Activated CD4-positive, alpha-beta T cell treated with anti-CD3 and anti-CD28 coated beads for 36 hours (primary cell): ENCODE results near the gene FAM234A. TPM values are rescaled to one million over a fixed set of nuclear protein-coding genes. Genes with fewer than 3 reads are reported as not detected.

Experiments
- ATAC-seq: fragments of 200-7000 bp; cut with Tn5 transposase; one replicate; pipeline ENCODE4 v1.10.0; 2021; ENCODE audit warnings: mild to moderate bottlenecking, moderate library complexity
- CTCF ChIA-PET: fragments of 350-600 bp; sonication (Branson Sonifier 250); formaldehyde crosslinking; loops from one replicate; lab custom pipeline; 2021; ENCODE audit warnings: antibody characterized with exemption; lab: Charles Lee
- POLR2A ChIA-PET: fragments of 350-600 bp; sonication (Branson Sonifier 250); formaldehyde crosslinking; loops from one replicate; lab custom pipeline; 2021; ENCODE audit warnings: antibody characterized with exemption, inconsistent platforms; lab: Charles Lee
- DNase-seq: peaks from one replicate; pipeline ENCODE4 v3.0.0-alpha.2; 2020
- H3K27ac Mint-ChIP-seq: one replicate; pipeline ENCODE4 v1.8.0; 2021; ENCODE audit warnings: mixed read lengths
- H3K27me3 Mint-ChIP-seq: one replicate; pipeline ENCODE4 v1.8.0; 2021; ENCODE audit warnings: mixed read lengths
- H3K36me3 Mint-ChIP-seq: one replicate; pipeline ENCODE4 v1.8.0; 2021; ENCODE audit warnings: low read depth, mixed read lengths
- H3K4me1 Mint-ChIP-seq: one replicate; pipeline ENCODE4 v1.8.0; 2021; ENCODE audit warnings: mixed read lengths
- H3K4me3 Mint-ChIP-seq: one replicate; pipeline ENCODE4 v1.8.0; 2021; ENCODE audit warnings: mild to moderate bottlenecking, moderate library complexity, mixed read lengths
- H3K9me3 Mint-ChIP-seq: one replicate; pipeline ENCODE4 v1.8.0; 2021; ENCODE audit warnings: low read depth, mixed read lengths
- intact Hi-C, 2 experiments: fragments of 100-400 bp; cut with DNase I in 1 of 2; cut with micrococcal nuclease in 1 of 2; formaldehyde crosslinking; loops; one replicate each; pipeline versions ENCODE4 v1.14.2 to v1.15.1; 2022 to 2024; cut with DNase I, micrococcal nuclease
- total RNA-seq, 2 experiments: library from RNA; stranded (reverse); gene quantifications; one replicate each; pipeline ENCODE4 v1.2.3, GENCODE V29; 2021

The FAM234A gene
- total RNA-seq, 2 experiments from 2014 or later, result 11.3 to 15.2 TPM

DNA sequence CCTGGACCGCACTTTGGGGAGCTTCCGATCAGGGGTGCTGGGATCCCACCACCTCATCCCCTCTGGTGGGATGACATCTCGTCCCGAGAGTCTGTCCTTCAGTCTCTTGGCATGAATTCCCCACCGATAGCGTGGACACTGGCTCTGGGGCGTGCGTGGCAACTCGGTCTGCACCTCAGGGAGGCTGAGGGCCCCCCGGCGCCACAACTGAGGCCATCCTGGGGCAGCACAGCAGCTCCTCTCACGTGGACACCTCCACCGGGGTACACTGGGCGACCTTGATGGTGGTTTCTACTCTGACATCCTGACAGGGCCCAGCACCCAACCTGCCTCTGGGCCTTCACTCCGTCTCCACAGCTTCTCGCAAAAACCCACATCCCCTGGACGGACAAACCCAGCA is 56.9 kb downstream of the FAM234A start:
- Mint-ChIP-seq H3K27me3 (no peaks in the 10 kb centered on the region), H3K36me3 (peaks cover 27% of the 10 kb centered on the region), H3K4me3 (no peak overlapping the region), H3K4me1 (no peaks in the 10 kb centered on the region), H3K27ac (no peak overlapping the region), H3K9me3 (no peaks in the 10 kb centered on the region)
- ChIA-PET POLR2A (no interaction called here), CTCF (interaction anchor here (0.7 kb wide), 1 partner anchor 485 kb away, joined by 3 read pairs; no protein-coding TSS in a partner anchor)
- no peak for DNase-seq
- intact Hi-C loops, result no loop called here
- no peak for ATAC-seq

DNA sequence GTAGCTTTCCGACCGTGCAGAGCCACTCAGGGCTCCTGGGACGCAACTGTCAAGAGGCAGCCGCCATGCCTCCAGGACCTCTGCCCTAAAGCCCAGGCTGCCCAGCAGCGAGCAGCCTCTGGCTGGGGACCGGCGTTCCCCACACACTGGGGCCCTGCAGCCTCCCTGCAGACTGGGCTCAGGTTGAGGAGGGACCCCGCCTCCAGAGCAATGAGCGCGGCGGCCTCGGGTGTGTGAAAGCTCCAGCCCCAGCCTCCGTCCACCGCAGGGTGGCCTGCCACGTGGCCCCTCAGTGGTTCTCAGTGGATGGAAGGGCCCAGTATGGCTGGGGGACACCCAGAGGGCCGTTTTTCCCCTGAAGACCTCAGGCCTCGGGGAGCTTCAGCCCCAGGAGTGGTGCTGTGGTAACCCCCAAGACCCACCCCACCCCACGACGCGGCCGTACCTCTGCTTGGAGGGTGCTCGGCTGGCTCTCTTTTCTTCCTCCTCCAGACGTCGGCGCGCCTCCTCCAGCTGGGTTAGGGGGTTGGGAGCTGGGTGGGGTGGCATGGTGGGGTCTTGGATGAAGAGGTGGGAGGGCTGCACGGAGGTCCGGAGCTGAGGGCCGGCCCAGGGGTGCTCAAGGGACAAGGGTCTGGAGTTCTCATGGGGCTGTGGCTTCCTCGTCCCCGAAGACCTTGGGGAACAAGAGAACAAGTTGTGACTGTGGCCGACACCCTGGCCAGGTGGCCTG is 58.6 kb downstream of the FAM234A start:
- ChIA-PET CTCF (no interaction called here), POLR2A (no interaction called here)
- H3K9me3 Mint-ChIP-seq, result no peaks in the 10 kb centered on the region
- H3K4me1 Mint-ChIP-seq, result no peaks in the 10 kb centered on the region
- H3K36me3 Mint-ChIP-seq, result peaks cover 18% of the 10 kb centered on the region
- H3K4me3 Mint-ChIP-seq, result no peak overlapping the region
- ATAC-seq, result no peak
- no peaks in the 10 kb centered on the region for H3K27me3 Mint-ChIP-seq
- intact Hi-C loops, result no loop called here
- no peak overlapping the region for H3K27ac Mint-ChIP-seq
- no peak for DNase-seq

DNA sequence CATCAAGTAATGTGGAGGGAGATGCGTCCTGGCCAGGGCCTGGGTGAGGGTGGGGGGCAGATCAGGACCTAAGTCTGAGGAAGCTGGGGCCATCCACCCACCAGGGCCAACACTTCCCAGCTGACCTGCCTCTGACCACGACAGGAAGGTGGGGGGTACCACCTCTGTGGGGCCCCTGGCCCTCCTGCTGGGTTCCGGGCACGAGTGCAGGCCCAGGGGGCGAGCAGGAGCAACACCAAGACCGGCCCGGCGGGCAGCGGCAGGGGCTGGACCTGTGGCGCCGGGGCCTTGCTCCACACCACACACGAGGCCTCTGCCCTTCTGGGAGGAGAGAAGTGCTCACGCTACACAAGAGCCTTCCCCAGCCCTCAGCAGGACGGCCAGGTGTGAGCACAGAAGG is 61.7 kb downstream of the FAM234A start:
- CTCF ChIA-PET, result no interaction called here
- intact Hi-C loops, result no loop called here
- H3K36me3 Mint-ChIP-seq, result peaks cover 13% of the 10 kb centered on the region
- DNase-seq, result no peak
- POLR2A ChIA-PET, result no interaction called here
- H3K4me1 Mint-ChIP-seq, result no peaks in the 10 kb centered on the region
- H3K27ac Mint-ChIP-seq, result no peak overlapping the region
- ATAC-seq, result no peak
- H3K27me3 Mint-ChIP-seq, result no peaks in the 10 kb centered on the region
- no peak overlapping the region for H3K4me3 Mint-ChIP-seq
- H3K9me3 Mint-ChIP-seq, result no peaks in the 10 kb centered on the region

DNA sequence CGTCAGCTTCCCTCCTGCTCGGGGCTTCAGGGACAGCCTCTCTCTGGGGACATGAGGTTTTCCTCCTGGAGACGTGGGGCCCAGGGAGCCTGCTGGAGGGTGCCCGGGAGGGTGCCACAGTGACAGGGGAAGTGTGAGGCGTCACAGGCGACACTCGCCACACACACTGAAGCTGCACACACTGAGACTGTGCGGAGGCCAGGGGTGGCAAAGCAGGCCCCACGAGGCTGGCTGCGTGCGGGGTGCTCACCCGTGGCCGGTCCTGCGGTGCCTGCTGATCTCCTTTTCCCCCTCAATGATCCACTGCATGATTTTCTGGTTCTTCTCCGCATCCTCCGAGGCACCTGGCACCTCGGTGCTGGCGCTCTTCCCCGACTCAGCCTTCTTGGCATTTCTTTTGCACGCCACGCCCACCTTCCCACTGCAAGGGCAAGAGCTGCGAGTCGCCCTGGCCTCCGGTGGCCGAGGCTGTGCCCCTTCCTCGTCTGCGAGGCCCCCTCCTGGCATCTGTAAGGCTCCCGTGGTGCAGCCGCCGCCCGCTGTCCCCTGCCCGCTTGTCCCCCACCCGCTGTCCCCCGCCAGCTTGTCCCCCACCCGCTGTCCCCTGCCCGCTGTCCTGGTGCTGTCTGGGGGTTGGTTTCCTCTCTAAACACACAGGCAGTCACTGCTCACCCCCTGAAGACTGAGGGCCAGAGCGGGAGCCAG is 62.3 kb downstream of the FAM234A start:
- Mint-ChIP-seq H3K36me3 (peaks cover 8% of the 10 kb centered on the region), H3K27me3 (no peaks in the 10 kb centered on the region), H3K4me3 (no peak overlapping the region), H3K9me3 (no peaks in the 10 kb centered on the region), H3K27ac (no peak overlapping the region), H3K4me1 (no peaks in the 10 kb centered on the region)
- intact Hi-C loops, result no loop called here
- DNase-seq (no peak), ATAC-seq (no peak)
- ChIA-PET CTCF (no interaction called here), POLR2A (no interaction called here)

DNA sequence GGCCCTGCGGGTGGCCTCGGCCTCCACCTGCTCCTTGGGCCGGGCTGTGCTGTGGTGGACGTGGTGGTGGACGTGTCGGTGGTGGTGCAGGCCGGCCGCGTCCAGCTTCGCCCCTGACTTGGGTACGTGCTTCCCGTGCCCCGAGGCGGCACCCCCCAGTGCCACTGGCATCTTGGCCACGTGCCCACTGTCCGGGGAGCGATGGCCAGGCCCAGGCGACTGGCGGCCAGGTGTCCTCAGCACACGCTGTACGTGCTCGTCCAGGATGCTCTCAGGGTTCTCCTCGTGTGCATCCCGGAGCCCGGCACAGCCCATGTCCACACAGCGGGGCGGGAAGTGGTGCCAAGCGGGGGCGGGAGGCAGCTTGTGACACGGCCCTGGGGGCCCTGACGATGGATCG is 63.2 kb downstream of the FAM234A start:
- CTCF ChIA-PET, result no interaction called here
- H3K36me3 Mint-ChIP-seq, result peaks cover 5% of the 10 kb centered on the region
- ATAC-seq, result no peak
- no peaks in the 10 kb centered on the region for H3K27me3 Mint-ChIP-seq
- POLR2A ChIA-PET, result no interaction called here
- no peaks in the 10 kb centered on the region for H3K4me1 Mint-ChIP-seq
- no peak overlapping the region for H3K4me3 Mint-ChIP-seq
- no peaks in the 10 kb centered on the region for H3K9me3 Mint-ChIP-seq
- DNase-seq, result no peak
- intact Hi-C loops, result no loop called here
- H3K27ac Mint-ChIP-seq, result no peak overlapping the region

DNA sequence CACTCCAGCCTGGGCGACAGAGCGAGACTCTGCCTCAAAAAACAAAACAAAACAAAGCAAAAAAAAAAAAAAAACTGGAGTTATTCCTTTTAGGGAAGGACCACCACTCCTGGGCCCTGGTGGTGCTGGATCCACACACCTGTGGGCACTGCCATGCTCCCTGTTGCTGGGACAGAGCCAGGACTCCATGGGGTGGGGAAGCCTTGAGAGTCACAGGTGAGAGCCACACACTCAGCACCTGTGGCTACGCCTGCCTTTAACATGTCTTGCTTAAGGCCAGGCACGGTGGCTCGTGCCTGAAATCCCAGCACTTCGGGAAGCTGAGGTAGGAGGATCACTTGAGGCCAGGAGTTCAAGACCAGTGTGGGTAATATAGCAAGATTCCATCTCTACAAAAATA is 66.6 kb downstream of the FAM234A start:
- POLR2A ChIA-PET, result no interaction called here
- CTCF ChIA-PET, result interaction anchor here (0.6 kb wide), 1 partner anchor 105 kb away, joined by 3 read pairs; no protein-coding TSS in a partner anchor
- H3K27ac Mint-ChIP-seq, result no peak overlapping the region

DNA sequence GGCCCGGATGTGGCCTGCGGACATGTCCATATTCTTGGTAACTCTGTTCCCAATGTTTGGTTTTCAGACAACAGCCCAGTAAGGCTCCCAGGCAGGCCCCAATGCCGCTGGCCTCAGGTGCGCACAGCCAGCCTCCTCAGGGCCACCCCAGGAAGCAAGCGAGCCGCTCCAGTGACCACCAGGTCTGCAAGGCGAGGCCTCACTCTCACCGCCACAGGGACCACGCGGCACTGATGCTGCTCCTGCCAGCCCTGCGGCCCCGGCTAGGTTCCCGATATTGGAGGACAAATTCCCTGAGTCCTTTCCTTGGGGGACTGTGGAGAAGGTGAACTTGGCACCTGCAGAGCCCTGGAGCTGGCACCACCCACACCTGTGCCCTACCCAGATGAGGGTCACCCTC is 67.3 kb downstream of the FAM234A start:
- peaks cover 15% of the 10 kb centered on the region for H3K36me3 Mint-ChIP-seq
- H3K4me1 Mint-ChIP-seq, result no peaks in the 10 kb centered on the region
- intact Hi-C loops, result no loop called here
- DNase-seq, result no peak
- no peaks in the 10 kb centered on the region for H3K9me3 Mint-ChIP-seq
- H3K4me3 Mint-ChIP-seq, result no peak overlapping the region
- ATAC-seq, result no peak
- CTCF ChIA-PET, result no interaction called here
- POLR2A ChIA-PET, result interaction anchor here (0.6 kb wide), 1 partner anchor 45 kb away, joined by 3 read pairs; no protein-coding TSS in a partner anchor
- H3K27ac Mint-ChIP-seq, result no peak overlapping the region
- no peaks in the 10 kb centered on the region for H3K27me3 Mint-ChIP-seq

More for the DNA sequence above, 66.6 kb downstream of the FAM234A start:
- Mint-ChIP-seq H3K4me1 (no peaks in the 10 kb centered on the region), H3K36me3 (peaks cover 14% of the 10 kb centered on the region), H3K9me3 (no peaks in the 10 kb centered on the region), H3K27me3 (no peaks in the 10 kb centered on the region), H3K4me3 (no peak overlapping the region)
- intact Hi-C loops, result no loop called here
- DNase-seq, result no peak
- no peak for ATAC-seq

DNA sequence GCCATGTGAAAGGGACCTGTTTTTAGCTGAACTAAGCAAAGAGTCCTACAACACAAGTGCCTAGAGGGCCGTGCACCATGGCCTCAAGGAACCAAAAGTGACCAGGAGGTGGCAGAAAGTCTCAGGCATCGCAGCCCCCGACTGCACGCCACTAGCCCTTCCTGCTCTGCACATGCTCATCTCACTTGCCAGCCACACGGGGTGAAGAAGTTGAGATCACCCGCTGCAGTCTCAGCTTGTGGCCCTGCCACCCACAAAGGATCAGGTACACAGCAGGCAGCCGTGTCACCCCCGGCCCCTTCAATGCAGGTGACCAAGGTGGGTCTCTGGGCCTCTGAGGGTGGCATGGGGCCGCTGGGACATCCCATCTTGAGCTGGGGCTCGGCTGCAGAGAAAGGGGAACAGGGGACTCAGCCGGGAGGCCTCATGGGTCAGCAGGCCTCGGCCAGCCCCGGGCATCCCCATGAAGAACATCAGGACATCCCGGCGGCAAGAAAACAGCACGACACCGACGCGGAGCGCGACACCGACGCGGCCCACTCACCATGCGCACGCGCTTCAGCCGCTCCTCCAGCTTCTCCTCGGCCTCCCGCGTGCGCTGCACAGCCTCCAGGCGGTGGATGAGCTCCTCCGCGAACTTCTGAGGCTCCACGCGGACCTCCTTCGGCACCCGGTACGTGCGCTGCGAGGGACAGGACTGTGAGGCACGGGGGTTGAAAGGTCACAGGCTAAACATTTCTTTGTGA is 69.3 kb downstream of the FAM234A start:
- no peaks in the 10 kb centered on the region for H3K27me3 Mint-ChIP-seq
- CTCF ChIA-PET, result no interaction called here
- H3K36me3 Mint-ChIP-seq, result peaks cover 15% of the 10 kb centered on the region
- H3K9me3 Mint-ChIP-seq, result no peaks in the 10 kb centered on the region
- H3K4me1 Mint-ChIP-seq, result no peaks in the 10 kb centered on the region
- ATAC-seq, result no peak
- intact Hi-C loops, result no loop called here
- no peak for DNase-seq
- no peak overlapping the region for H3K4me3 Mint-ChIP-seq
- H3K27ac Mint-ChIP-seq, result no peak overlapping the region
- POLR2A ChIA-PET, result no interaction called here

DNA sequence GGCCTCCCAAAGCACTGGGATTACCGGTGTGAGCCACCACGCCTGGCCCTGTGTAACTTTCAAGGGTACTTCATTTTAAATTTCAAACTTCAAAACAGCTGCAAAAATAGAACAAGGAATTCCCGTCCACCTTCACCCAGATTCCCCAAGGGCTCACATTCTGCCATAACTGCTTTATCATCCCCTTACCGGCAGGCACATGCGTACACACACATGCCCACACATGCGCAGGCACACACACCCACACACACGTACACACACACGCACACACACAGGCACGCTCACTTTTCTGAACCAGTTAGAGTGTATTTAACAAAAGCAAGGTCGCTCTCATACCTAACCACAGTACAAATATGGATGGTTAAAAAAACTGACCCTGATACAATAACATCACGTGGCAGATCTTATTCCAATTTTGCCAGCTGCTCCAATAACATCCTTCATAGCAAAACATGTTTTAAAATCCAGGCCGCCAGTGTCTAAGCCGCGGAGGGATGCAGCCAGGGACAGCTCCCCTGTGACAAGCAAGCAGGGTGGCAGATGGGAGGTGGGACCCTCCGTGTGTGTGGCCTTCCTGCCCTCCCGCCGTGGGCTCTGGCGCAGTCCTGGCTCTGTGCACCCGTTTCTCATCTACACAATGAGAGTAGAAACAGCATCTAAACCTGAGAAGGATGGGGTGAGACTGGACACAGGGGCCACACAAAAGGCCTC is 71.5 kb downstream of the FAM234A start:
- ATAC-seq, result no peak
- CTCF ChIA-PET, result interaction anchor here (0.6 kb wide), 1 partner anchor 220 kb away, joined by 3 read pairs; no protein-coding TSS in a partner anchor

DNA sequence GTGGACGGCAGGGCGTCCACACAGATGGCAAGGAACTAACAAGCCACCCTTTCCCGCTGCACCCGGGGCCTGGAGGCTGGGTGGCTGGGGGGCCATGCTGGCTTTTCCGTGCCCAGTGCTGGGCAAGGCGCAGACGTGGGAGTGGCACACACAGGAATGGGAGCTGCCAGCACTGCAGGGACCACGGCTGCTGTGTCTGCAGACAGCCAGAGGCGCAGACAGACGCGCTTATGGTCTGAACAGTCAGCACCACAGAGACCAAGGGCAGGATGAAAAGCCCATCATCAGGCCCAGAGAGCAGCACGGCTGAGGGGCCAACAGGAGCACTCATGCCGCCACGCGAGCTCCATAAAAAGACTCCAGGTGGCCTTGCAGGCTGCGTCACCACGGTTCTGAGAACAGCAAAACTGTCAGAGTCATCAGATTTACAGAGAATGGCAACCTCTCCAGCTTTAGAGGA is 72.3 kb downstream of the FAM234A start:
- H3K4me1 Mint-ChIP-seq, result peaks cover 2% of the 10 kb centered on the region
- no peak for ATAC-seq
- no peaks in the 10 kb centered on the region for H3K27me3 Mint-ChIP-seq
- H3K9me3 Mint-ChIP-seq, result no peaks in the 10 kb centered on the region
- DNase-seq, result no peak
- ChIA-PET POLR2A (no interaction called here), CTCF (interaction anchor here (0.6 kb wide), 1 partner anchor 219 kb away, joined by 3 read pairs; no protein-coding TSS in a partner anchor)
- no peak overlapping the region for H3K27ac Mint-ChIP-seq
- H3K36me3 Mint-ChIP-seq, result peaks cover 17% of the 10 kb centered on the region
- intact Hi-C loops, result no loop called here
- no peak overlapping the region for H3K4me3 Mint-ChIP-seq

More for the DNA sequence above, 71.5 kb downstream of the FAM234A start:
- H3K4me1 Mint-ChIP-seq, result peaks cover 2% of the 10 kb centered on the region
- H3K36me3 Mint-ChIP-seq, result peaks cover 17% of the 10 kb centered on the region
- H3K27ac Mint-ChIP-seq, result no peak overlapping the region
- no peak overlapping the region for H3K4me3 Mint-ChIP-seq
- no peaks in the 10 kb centered on the region for H3K9me3 Mint-ChIP-seq
- H3K27me3 Mint-ChIP-seq, result no peaks in the 10 kb centered on the region
- POLR2A ChIA-PET, result no interaction called here
- DNase-seq, result no peak
- intact Hi-C loops, result no loop called here
